ENCODE measurements around the gene AK9. TPM values are rescaled to one million over a fixed set of nuclear protein-coding genes. Genes with fewer than 3 reads are reported as not detected.
A peak's percentile ranks its signal among the peaks of the same experiment; 100 is the strongest.
"Not testable (repeated sequence)": the region's sequence is repeated elsewhere in the genome, so short reads cannot be mapped to it uniquely, and the experiment has no call there.

AK9 gene
- total RNA-seq, 4 donors from 2014 or later: 8.4 to 15.0 (median 10.6) TPM

DNA sequence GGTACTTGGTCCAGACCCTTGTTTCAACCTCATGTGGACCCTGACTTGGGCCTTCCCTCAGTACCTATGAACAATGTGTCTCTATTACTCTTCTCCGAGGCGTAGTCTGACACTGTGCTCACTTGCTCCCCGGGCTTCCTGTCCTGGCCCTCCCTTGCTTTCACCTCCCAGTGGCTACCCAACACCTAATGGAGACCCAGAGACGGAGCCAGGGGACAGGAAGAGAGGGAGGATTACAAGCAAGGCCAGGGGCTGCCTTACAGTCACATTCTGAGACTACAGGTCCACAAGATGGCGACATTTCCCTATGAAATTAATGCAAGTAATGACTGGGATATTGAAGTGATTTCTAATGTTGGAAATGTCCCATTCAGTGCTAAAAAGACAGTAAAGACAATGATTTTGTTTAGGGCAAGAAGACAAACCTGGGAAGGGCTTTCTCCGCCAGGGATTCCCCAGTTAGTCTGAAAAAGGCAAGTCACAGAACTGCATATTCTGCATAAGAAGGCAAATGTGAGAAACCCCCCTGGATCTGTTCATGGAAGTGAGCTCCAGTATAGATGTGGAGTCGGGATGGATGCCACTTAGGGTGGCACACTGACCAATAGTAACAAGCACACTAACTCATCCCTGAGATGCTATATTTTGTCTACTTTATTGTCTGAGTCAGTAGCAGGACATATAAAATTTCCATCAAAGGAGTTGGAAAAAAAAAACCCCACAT is 163.9 kb downstream of the AK9 start:
- WGBS: 61% methylated on average over 7 of the region's 7 CpGs
- H3K27ac ChIP-seq (replicated peaks in 1 of 4): no peak overlapping the region
- peaks cover 0 to 5% (median 0%) of the 10 kb centered on the region in 4 donors for H3K9me3 ChIP-seq
- intact Hi-C loops (cut with DNase I): no loop called here
- H3K27me3 ChIP-seq: no peaks in the 10 kb centered on the region
- TF ChIP-seq, protein P1, sequence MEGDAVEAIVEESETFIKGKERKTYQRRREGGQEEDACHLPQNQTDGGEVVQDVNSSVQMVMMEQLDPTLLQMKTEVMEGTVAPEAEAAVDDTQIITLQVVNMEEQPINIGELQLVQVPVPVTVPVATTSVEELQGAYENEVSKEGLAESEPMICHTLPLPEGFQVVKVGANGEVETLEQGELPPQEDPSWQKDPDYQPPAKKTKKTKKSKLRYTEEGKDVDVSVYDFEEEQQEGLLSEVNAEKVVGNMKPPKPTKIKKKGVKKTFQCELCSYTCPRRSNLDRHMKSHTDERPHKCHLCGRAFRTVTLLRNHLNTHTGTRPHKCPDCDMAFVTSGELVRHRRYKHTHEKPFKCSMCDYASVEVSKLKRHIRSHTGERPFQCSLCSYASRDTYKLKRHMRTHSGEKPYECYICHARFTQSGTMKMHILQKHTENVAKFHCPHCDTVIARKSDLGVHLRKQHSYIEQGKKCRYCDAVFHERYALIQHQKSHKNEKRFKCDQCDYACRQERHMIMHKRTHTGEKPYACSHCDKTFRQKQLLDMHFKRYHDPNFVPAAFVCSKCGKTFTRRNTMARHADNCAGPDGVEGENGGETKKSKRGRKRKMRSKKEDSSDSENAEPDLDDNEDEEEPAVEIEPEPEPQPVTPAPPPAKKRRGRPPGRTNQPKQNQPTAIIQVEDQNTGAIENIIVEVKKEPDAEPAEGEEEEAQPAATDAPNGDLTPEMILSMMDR (IDR thresholded peaks at IDR 0.05): peak; percentile 47 to 49 (median 48)
- no peak for TF ChIP-seq POLR2A (IDR thresholded peaks at IDR 0.05; ENCODE audit: low read depth)
- no peak overlapping the region for H3K4me3 ChIP-seq
- peaks cover 0 to 11% (median 8%) of the 10 kb centered on the region in 4 donors for H3K4me1 ChIP-seq
- no peaks in the 10 kb centered on the region for H3K36me3 ChIP-seq
- DNase-seq (ENCODE audit: extremely low spot score): no peak

DNA sequence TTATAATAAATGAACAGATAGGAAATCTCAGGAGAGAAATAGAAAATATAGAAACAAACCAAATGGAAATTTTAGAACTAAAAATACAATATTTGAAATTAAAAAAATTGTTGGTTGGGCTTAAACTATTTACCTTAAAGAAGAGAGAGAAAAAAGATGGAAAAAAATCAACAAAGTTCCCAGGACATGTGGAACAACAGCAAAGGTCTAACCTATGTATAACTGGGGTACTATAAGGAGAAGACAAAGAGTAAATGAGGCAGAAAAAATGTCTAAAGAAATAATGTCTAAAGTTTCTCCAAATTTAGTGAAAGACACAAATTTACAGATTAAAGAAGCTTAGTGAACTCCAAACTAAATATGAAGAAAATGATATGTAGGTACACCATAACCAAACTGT is 166.9 kb downstream of the AK9 start:
- Histone ChIP-seq H3K27me3 (no peaks in the 10 kb centered on the region), H3K27ac (replicated peaks in 1 of 4) (no peak overlapping the region), H3K9me3 (peaks cover 0 to 5% (median 0%) of the 10 kb centered on the region in 4 donors), H3K4me3 (no peak overlapping the region), H3K36me3 (no peaks in the 10 kb centered on the region), H3K4me1 (no peaks in the 10 kb centered on the region)
- DNase-seq (ENCODE audit: extremely low spot score): no peak
- TF ChIP-seq, protein P1 (IDR thresholded peaks at IDR 0.05): no peak
- no peak for TF ChIP-seq EP300 (IDR thresholded peaks at IDR 0.05)
- TF ChIP-seq POLR2AphosphoS5 (IDR thresholded peaks at IDR 0.05): no peak
- TF ChIP-seq POLR2A (IDR thresholded peaks at IDR 0.05; ENCODE audit: low read depth): no peak
- intact Hi-C loops (cut with DNase I): no loop called here

GRCh38 chr6:109523478-109523877 is 167.5 kb downstream of the AK9 start:
- no peaks in the 10 kb centered on the region for H3K36me3 ChIP-seq
- 83% methylated on average over 2 of the region's 2 CpGs for WGBS
- H3K27me3 ChIP-seq: no peaks in the 10 kb centered on the region
- TF ChIP-seq, protein P1 (IDR thresholded peaks at IDR 0.05): no peak
- TF ChIP-seq POLR2AphosphoS5 (IDR thresholded peaks at IDR 0.05) (no peak), POLR2A (IDR thresholded peaks at IDR 0.05; ENCODE audit: low read depth) (no peak), EP300 (IDR thresholded peaks at IDR 0.05) (no peak)
- H3K9me3 ChIP-seq: peaks cover 0 to 5% (median 0%) of the 10 kb centered on the region in 4 donors
- H3K27ac ChIP-seq (replicated peaks in 1 of 4): no peak overlapping the region
- no peak for DNase-seq (ENCODE audit: extremely low spot score)
- no peaks in the 10 kb centered on the region for H3K4me1 ChIP-seq
- no peak overlapping the region for H3K4me3 ChIP-seq
- intact Hi-C loops (cut with DNase I): no loop called here

DNA sequence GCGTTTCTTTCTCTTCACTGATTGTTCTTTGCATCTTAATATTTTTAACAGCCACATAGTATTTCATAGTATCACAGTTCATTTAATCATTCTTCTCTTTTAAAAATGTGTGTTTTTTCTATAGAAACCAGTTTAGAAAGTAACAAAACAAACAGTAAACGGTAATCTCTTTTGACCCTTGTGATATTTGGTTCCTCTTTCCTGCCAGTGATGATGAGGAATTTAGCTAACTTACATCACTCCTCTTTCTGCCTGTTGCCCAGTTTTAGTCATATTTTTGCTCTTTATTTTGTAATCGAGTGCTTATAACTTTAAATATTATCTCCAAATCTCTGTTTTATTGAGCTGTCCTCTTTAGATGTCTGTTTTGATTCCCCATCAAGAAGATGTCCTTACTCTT is 169.9 kb downstream of the AK9 start:
- intact Hi-C loops (cut with DNase I): no loop called here
- 74% methylated on average over 3 of the region's 3 CpGs for WGBS
- Histone ChIP-seq H3K4me1 (no peaks in the 10 kb centered on the region), H3K4me3 (no peak overlapping the region), H3K27me3 (no peaks in the 10 kb centered on the region), H3K36me3 (no peaks in the 10 kb centered on the region), H3K27ac (replicated peaks in 1 of 4) (no peak overlapping the region), H3K9me3 (peaks cover 0 to 5% (median 0%) of the 10 kb centered on the region in 4 donors)
- TF ChIP-seq POLR2AphosphoS5 (IDR thresholded peaks at IDR 0.05): no peak
- no peak for DNase-seq (ENCODE audit: extremely low spot score)

DNA sequence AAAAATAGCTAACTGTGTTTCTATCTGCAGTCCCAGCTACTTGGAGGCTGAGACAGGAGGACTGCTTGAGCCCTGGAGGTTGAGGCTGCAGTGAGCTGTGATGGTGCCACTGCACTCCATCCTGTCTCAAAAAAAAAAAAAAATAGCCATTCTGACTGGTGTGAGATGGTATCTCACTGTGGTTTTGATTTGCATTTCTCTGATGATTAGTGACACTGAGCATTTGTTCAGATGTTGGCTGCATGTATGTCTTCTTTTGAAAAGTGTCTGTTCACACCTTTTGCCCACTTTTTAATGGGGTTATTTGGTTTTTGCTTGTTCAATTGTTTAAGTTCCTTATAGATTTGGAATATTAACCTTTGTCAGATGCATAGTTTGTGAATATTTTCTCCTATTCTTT is 171.4 kb downstream of the AK9 start:
- intact Hi-C loops (cut with DNase I); H3K27me3 ChIP-seq; H3K27ac ChIP-seq (replicated peaks in 1 of 4); H3K4me3 ChIP-seq; H3K9me3 ChIP-seq; H3K4me1 ChIP-seq; H3K36me3 ChIP-seq; DNase-seq (ENCODE audit: extremely low spot score): not testable (repeated sequence)

- TF ChIP-seq, protein P1 (IDR thresholded peaks at IDR 0.05): no peak
- TF ChIP-seq EP300 (IDR thresholded peaks at IDR 0.05) (no peak), POLR2A (IDR thresholded peaks at IDR 0.05; ENCODE audit: low read depth) (no peak), POLR2AphosphoS5 (IDR thresholded peaks at IDR 0.05) (no peak)
- Histone ChIP-seq H3K27me3 (no peaks in the 10 kb centered on the region), H3K4me1 (no peaks in the 10 kb centered on the region), H3K4me3 (no peak overlapping the region), H3K36me3 (no peaks in the 10 kb centered on the region), H3K9me3 (no peaks in the 10 kb centered on the region), H3K27ac (replicated peaks in 1 of 4) (no peak overlapping the region)
- 63% methylated on average over 2 of the region's 3 CpGs for WGBS
- no peak for DNase-seq (ENCODE audit: extremely low spot score)
- intact Hi-C loops (cut with DNase I): no loop called here
These were observed 174.1 kb downstream of the AK9 start for GRCh38 chr6:109516929-109517328.
